HG02885 (cell line): ENCODE measurements around the gene SLCO3A1.

Experiments
- ATAC-seq: cut with Tn5 transposase; IDR thresholded peaks from one replicate; pipeline ENCODE4 v1.9.1; 2021; ENCODE audit warnings: mild to moderate bottlenecking; ENCODE audit not compliant: unreplicated experiment, poor library complexity

The SLCO3A1 gene

GRCh38 chr15:91880373-91880772 is 26.9 kb downstream of the SLCO3A1 start:
- no peak for ATAC-seq

GRCh38 chr15:91881569-91882297 is 28.2 kb downstream of the SLCO3A1 start:
- no peak for ATAC-seq

- no peak for ATAC-seq
Observed at GRCh38 chr15:91882858-91883586, 29.5 kb downstream of the SLCO3A1 start.

- ATAC-seq = no peak
Observed at GRCh38 chr15:91884606-91885005, 31.1 kb downstream of the SLCO3A1 start.

- no peak for ATAC-seq
Observed at GRCh38 chr15:91885054-91885453, 31.5 kb downstream of the SLCO3A1 start.

- ATAC-seq = no peak
Observed at GRCh38 chr15:91885714-91886270, 32.3 kb downstream of the SLCO3A1 start.

GRCh38 chr15:91886878-91887277 is 33.4 kb downstream of the SLCO3A1 start:
- ATAC-seq = no peak

GRCh38 chr15:91887321-91887720 is 33.8 kb downstream of the SLCO3A1 start:
- no peak for ATAC-seq

- ATAC-seq = no peak
Observed at GRCh38 chr15:91887921-91888373, 34.4 kb downstream of the SLCO3A1 start.

- no peak for ATAC-seq
Observed at GRCh38 chr15:91889111-91889815, 35.8 kb downstream of the SLCO3A1 start.

- ATAC-seq = no peak
Observed at GRCh38 chr15:91890614-91891013, 37.1 kb downstream of the SLCO3A1 start.

- no peak for ATAC-seq
Observed at GRCh38 chr15:91891101-91891500, 37.6 kb downstream of the SLCO3A1 start.

GRCh38 chr15:91891788-91892345 is 38.4 kb downstream of the SLCO3A1 start:
- ATAC-seq = no peak

GRCh38 chr15:91892436-91892835 is 38.9 kb downstream of the SLCO3A1 start:
- ATAC-seq = no peak

GRCh38 chr15:91894606-91895005 is 41.1 kb downstream of the SLCO3A1 start:
- ATAC-seq = no peak

GRCh38 chr15:91895051-91895450 is 41.5 kb downstream of the SLCO3A1 start:
- no peak for ATAC-seq

GRCh38 chr15:91896341-91897055 is 43.0 kb downstream of the SLCO3A1 start:
- ATAC-seq = no peak

GRCh38 chr15:91897585-91898372 is 44.3 kb downstream of the SLCO3A1 start:
- ATAC-seq = no peak

- no peak for ATAC-seq
Observed at GRCh38 chr15:91898843-91899242, 45.3 kb downstream of the SLCO3A1 start.
